Caco-2 (cell line): ENCODE measurements around the gene DNAH2. TPM values are rescaled to one million over a fixed set of nuclear protein-coding genes. Genes with fewer than 3 reads are reported as not detected.
"Not testable (repeated sequence)": the region's sequence is repeated elsewhere in the genome, so short reads cannot be mapped to it uniquely, and the experiment has no call there.

Experiments
- BruUV-seq: library from RNA; stranded (reverse); fragments of 400-500 nt; replicated peaks from 2 replicates; lab custom pipeline; 2021; lab: Mats Ljungman, UMichigan
- CTCF ChIA-PET: fragments of 300-600 bp; sonication (Branson Sonifier 250); formaldehyde crosslinking; loops from one replicate; lab custom pipeline; 2022; ENCODE audit warnings: antibody characterized with exemption; lab: Charles Lee
- POLR2A ChIA-PET: fragments of 300-600 bp; sonication (Branson Sonifier 250); formaldehyde crosslinking; loops from one replicate; lab custom pipeline; 2022; ENCODE audit warnings: antibody characterized with exemption; lab: Charles Lee
- DNase-seq, 2 experiments: peaks; one replicate each; pipeline versions ENCODE4 v3.0.0 to v3.0.0-alpha.2; 2020 to 2022
- H3K27me3 ChIP-seq: replicated peaks from 2 replicates; pipeline ENCODE4 v1.6.0; 2011; ENCODE audit warnings: low read length; ENCODE audit not compliant: control insufficient read depth, insufficient read depth
- H3K36me3 ChIP-seq: 2 replicates; pipeline ENCODE4 v1.5.1; 2011; ENCODE audit warnings: low read length; ENCODE audit not compliant: control insufficient read depth, insufficient read depth
- H3K4me1 ChIP-seq: fragments of 250-450 bp; sonication (Bioruptor Pico); 2 replicates; pipeline ENCODE4 v1.5.1; 2020; ENCODE audit warnings: mild to moderate bottlenecking
- H3K4me3 ChIP-seq: 2 replicates; pipeline ENCODE4 v1.5.1; 2011; ENCODE audit warnings: low read depth, mild to moderate bottlenecking, control low read depth, low read length
- H3K9me3 ChIP-seq: fragments of 250-450 bp; sonication (Bioruptor Pico); 2 replicates; pipeline ENCODE4 v1.5.1; 2020; ENCODE audit warnings: mild to moderate bottlenecking, moderate library complexity
- H3K27ac Mint-ChIP-seq: one replicate; pipeline ENCODE4 v1.8.0; 2022; ENCODE audit warnings: mixed read lengths; ENCODE audit not compliant: unreplicated experiment
- H3K27me3 Mint-ChIP-seq: one replicate; pipeline ENCODE4 v1.8.0; 2022; ENCODE audit warnings: mixed read lengths; ENCODE audit not compliant: insufficient read depth, unreplicated experiment
- H3K36me3 Mint-ChIP-seq: one replicate; pipeline ENCODE4 v1.8.0; 2022; ENCODE audit warnings: mild to moderate bottlenecking, mixed read lengths; ENCODE audit not compliant: insufficient read depth, unreplicated experiment
- H3K4me1 Mint-ChIP-seq: one replicate; pipeline ENCODE4 v1.8.0; 2022; ENCODE audit warnings: low read depth, mixed read lengths; ENCODE audit not compliant: unreplicated experiment
- H3K4me3 Mint-ChIP-seq: one replicate; pipeline ENCODE4 v1.8.0; 2022; ENCODE audit warnings: mild to moderate bottlenecking, moderate library complexity, mixed read lengths; ENCODE audit not compliant: unreplicated experiment
- H3K9me3 Mint-ChIP-seq: one replicate; pipeline ENCODE4 v1.8.0; 2022; ENCODE audit warnings: mixed read lengths; ENCODE audit not compliant: unreplicated experiment
- CTCF ChIP-seq, 2 experiments: fragments of 200-600 bp in 1 of 2; IDR thresholded peaks; 1 replicate in 1 of 2; 2 replicates in 1 of 2; pipeline versions ENCODE4 v1.5.1 to v1.8.0; 2011 to 2022; ENCODE audit warnings: antibody characterized with exemption in 1 of 2, control low read depth in 1 of 2, inconsistent platforms in 1 of 2, low read depth in 1 of 2, low read length in 1 of 2, mild to moderate bottlenecking in 1 of 2, moderate library complexity in 1 of 2; ENCODE audit not compliant: insufficient read depth in 1 of 2, severe bottlenecking in 1 of 2, unreplicated experiment in 1 of 2
- intact Hi-C: fragments of 100-400 bp; cut with micrococcal nuclease; formaldehyde crosslinking; loops from one replicate; pipeline ENCODE4 v1.10.0; 2022; ENCODE audit not compliant: unreplicated experiment
- total RNA-seq: library from RNA; stranded (reverse); gene quantifications from 2 replicates; pipeline ENCODE4 v1.2.3, GENCODE V29; 2022

Gene DNAH2
- total RNA-seq, 1 experiment from 2014 or later: 1.9 TPM

- Mint-ChIP-seq H3K27ac (peak overlapping the region; percentile 10), H3K4me3 (peak overlapping the region; percentile 54), H3K4me1 (peaks cover 15% of the 10 kb centered on the region), H3K9me3 (no peaks in the 10 kb centered on the region), H3K36me3 (peaks cover 13% of the 10 kb centered on the region), H3K27me3 (no peaks in the 10 kb centered on the region)
- H3K4me1 ChIP-seq: peaks cover 9% of the 10 kb centered on the region; the same call in 1 of the 2 replicates
- ChIA-PET POLR2A (interaction anchor here (0.7 kb wide), 1 partner anchor 35 kb away, joined by 11 read pairs; no protein-coding TSS in a partner anchor), CTCF (interaction anchor here (0.7 to 1.1 kb wide), 7 partner anchors 35 to 178 kb away, joined by 3 to 8 read pairs (median 3); no protein-coding TSS in a partner anchor)
- H3K27me3 ChIP-seq: no peaks in the 10 kb centered on the region
- H3K4me3 ChIP-seq: no peak overlapping the region
- BruUV-seq: no TSS peak
- DNase-seq: peak in 1 of 2 experiments; percentile 57
- no peaks in the 10 kb centered on the region for H3K36me3 ChIP-seq
- TF ChIP-seq CTCF (IDR thresholded peaks at IDR 0.05; ENCODE audit: insufficient read depth in 1 of 2, low read depth in 1 of 2, low read length in 1 of 2, severe bottlenecking in 1 of 2, unreplicated experiment in 1 of 2): peak; percentile 46 to 67
- no peaks in the 10 kb centered on the region for H3K9me3 ChIP-seq
- intact Hi-C loops: loop anchor here (1.0 to 2.0 kb wide), 3 partner anchors 26 to 194 kb away; partner anchors contain the start of gene CHD3
These were observed 145.3 kb downstream of the DNAH2 start for GRCh38 chr17:7862692-7863437.

GRCh38 chr17:7864384-7864783 is 146.8 kb downstream of the DNAH2 start:
- H3K4me1 Mint-ChIP-seq: peaks cover 19% of the 10 kb centered on the region
- H3K9me3 ChIP-seq, intact Hi-C loops, POLR2A ChIA-PET, H3K27me3 Mint-ChIP-seq, DNase-seq, H3K4me3 ChIP-seq, BruUV-seq, H3K27ac Mint-ChIP-seq, H3K4me3 Mint-ChIP-seq, H3K27me3 ChIP-seq, CTCF ChIA-PET, H3K4me1 ChIP-seq, H3K9me3 Mint-ChIP-seq, H3K36me3 ChIP-seq: not testable (repeated sequence)
- peaks cover 14% of the 10 kb centered on the region for H3K36me3 Mint-ChIP-seq

GRCh38 chr17:7864995-7865650 is 147.6 kb downstream of the DNAH2 start:
- no TSS peak for BruUV-seq
- ChIA-PET CTCF (no interaction called here), POLR2A (interaction anchor here (0.5 kb wide), 1 partner anchor 250 kb away, joined by 3 read pairs; the partner anchor contains the start of gene FXR2)
- Histone ChIP-seq H3K9me3 (no peaks in the 10 kb centered on the region), H3K36me3 (no peaks in the 10 kb centered on the region), H3K4me1 (peaks cover 9% of the 10 kb centered on the region; the same call in 1 of the 2 replicates), H3K4me3 (no peak overlapping the region), H3K27me3 (no peaks in the 10 kb centered on the region)
- H3K27ac Mint-ChIP-seq: no peak overlapping the region
- H3K9me3 Mint-ChIP-seq: no peaks in the 10 kb centered on the region
- no peak for TF ChIP-seq CTCF (IDR thresholded peaks at IDR 0.05; ENCODE audit: insufficient read depth in 1 of 2, low read depth in 1 of 2, low read length in 1 of 2, severe bottlenecking in 1 of 2, unreplicated experiment in 1 of 2)
- H3K27me3 Mint-ChIP-seq: no peaks in the 10 kb centered on the region
- H3K4me1 Mint-ChIP-seq: peaks cover 19% of the 10 kb centered on the region
- DNase-seq: no peak
- peaks cover 14% of the 10 kb centered on the region for H3K36me3 Mint-ChIP-seq
- H3K4me3 Mint-ChIP-seq: no peak overlapping the region
- intact Hi-C loops: no loop called here
